GM19467 (cell line): ENCODE measurements around the gene PER2.
"Not testable (repeated sequence)": the region's sequence is repeated elsewhere in the genome, so short reads cannot be mapped to it uniquely, and the experiment has no call there.

Experiments
- ATAC-seq: cut with Tn5 transposase; IDR thresholded peaks from one replicate; pipeline ENCODE4 v1.9.1; 2021; ENCODE audit warnings: mild to moderate bottlenecking, moderate library complexity; ENCODE audit not compliant: unreplicated experiment

Gene PER2, protein sequence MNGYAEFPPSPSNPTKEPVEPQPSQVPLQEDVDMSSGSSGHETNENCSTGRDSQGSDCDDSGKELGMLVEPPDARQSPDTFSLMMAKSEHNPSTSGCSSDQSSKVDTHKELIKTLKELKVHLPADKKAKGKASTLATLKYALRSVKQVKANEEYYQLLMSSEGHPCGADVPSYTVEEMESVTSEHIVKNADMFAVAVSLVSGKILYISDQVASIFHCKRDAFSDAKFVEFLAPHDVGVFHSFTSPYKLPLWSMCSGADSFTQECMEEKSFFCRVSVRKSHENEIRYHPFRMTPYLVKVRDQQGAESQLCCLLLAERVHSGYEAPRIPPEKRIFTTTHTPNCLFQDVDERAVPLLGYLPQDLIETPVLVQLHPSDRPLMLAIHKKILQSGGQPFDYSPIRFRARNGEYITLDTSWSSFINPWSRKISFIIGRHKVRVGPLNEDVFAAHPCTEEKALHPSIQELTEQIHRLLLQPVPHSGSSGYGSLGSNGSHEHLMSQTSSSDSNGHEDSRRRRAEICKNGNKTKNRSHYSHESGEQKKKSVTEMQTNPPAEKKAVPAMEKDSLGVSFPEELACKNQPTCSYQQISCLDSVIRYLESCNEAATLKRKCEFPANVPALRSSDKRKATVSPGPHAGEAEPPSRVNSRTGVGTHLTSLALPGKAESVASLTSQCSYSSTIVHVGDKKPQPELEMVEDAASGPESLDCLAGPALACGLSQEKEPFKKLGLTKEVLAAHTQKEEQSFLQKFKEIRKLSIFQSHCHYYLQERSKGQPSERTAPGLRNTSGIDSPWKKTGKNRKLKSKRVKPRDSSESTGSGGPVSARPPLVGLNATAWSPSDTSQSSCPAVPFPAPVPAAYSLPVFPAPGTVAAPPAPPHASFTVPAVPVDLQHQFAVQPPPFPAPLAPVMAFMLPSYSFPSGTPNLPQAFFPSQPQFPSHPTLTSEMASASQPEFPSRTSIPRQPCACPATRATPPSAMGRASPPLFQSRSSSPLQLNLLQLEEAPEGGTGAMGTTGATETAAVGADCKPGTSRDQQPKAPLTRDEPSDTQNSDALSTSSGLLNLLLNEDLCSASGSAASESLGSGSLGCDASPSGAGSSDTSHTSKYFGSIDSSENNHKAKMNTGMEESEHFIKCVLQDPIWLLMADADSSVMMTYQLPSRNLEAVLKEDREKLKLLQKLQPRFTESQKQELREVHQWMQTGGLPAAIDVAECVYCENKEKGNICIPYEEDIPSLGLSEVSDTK (N-terminal part only)

DNA sequence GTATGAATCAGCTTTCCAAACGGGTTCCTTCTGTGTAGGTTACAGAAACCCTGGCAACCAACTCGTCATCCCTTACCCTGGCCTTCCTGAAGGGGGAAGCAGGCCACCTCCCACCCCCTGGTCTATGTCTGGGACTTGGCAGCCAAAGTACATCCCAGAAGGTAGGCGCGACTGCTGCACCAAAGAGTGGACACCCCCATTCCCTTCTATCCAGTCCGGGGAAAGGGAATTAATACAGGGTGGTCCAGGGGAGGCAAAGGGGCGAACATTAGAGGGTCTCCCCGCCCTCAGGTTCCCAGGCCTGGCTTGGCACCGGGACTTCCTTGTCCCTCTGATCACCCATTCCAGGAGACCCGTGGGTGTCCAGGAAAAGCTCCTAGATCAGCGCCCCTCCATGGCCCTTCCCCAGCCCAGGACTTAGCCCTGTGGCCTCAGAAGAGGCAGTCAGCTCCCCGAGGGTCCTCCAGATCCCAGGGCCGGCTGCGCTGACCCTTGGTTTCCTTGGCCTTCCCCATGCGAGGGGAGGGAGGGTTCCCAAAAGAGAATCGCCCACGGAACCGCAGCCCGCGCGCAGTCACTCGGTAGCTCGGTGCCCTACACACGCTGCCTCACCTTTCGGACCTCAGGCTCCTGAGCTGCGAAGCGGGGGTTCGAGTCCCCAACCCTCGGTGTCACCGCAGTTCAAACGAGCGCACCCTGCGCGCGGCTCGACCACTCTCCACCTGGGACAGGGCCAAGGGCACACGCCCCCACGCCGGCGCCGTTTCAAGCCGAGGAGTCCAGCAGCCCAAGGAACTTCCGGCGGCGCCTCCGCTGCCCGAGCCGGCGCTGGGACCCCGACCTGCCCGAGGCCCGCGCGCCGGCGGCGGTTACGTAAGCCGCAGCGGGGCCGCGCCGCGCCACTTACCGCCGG is at the start of gene PER2:
PER2 (minus strand) TSS at position 874 of the 913 bp plus-strand sequence. CDS start 10,674 bp downstream, outside the sequence.
- peak; percentile 35 for ATAC-seq

- no peak for ATAC-seq
Observed at GRCh38 chr2:238337846-238338245, 49.4 kb upstream of the PER2 start.

DNA sequence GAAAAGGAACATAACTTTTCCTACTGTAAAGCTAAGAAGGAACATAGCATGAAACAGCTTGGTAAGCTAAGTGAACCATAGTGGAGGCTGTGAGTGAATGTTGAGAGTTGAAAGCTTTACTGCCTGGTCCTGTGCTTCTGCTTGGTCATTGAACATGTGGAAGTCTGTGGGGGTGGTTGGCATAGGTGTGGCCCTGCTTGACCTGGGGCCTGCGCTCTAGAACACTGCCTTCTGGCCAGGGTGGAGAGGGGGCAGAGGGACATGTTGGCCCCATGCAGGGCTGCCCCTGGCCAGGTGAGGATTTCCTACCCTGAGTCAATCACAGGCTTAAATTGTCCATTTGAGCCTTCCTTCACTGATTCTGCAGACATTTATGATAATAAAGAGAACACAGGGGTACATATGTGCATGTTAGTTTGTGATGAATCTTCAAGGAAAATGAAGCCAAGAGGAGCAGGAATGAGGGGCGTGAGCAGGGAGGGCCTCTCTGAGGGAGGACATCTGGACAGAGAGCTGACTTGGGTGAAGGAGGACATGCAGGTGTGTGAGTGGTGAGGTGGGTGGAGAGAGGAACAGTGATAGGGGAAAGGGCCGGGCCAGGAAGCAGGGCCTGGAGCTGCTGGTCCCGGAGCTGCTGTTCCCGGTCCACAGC is 48.5 kb upstream of the PER2 start:
- ATAC-seq, result no peak

DNA sequence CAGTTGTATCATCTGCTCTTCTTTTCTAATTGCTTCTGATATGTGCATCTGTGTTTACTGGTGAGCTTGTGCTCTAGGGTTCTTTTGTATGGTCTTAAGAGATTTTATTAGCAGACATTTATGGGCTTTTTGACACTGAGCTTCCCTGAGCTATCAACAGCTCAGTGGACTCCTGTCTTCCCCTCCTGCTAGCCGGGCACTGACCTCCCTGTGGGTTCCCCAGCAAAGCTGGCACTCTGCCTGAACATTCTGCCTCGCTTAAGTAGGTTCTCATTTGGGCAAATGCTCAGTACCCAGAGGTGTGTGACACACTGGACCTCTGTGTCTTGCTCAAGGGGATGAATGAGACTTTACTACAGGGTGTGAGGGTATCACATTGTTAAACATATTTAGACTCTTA is 47.7 kb upstream of the PER2 start:
- no peak for ATAC-seq

- ATAC-seq, result not testable (repeated sequence)
Observed at GRCh38 chr2:238335591-238335990, 47.2 kb upstream of the PER2 start.

DNA sequence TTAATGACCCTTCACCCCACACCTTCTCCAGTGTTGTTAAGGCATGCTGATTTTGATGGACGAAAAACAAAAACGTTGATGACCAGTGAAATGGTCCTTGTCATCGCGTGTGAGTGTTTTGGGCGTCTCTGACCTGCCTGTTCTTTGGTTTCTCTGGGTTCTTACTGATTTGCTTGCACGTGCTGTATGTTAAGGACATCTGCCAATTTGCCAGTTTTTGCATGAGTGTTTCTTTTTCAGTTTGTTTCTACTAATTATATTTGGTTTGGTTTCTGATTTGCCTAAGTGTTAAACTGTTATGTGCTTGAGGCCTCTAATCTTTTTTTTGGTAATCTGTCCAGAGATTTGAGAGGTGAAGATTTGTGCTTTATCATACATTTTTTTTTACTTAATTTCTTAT is 46.5 kb upstream of the PER2 start:
- no peak for ATAC-seq

DNA sequence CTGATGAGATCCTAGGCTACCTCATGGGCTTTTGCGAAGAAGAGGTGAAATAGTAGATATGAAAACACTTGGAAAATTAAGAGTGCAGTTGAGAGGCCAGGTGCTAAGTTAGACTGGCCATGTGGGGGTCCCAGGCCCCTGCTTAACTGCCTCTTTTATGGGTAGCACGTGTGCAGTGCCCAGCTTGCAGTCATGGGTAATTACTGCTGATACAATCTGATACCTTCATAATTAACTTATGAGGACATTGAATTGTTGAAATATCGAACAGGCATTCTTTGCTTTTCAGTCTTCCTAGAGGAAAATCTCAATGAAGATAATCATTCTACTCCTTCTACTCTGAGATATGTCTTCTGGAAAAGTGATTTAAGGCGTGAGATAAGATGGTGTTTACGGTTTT is 43.5 kb upstream of the PER2 start:
- no peak for ATAC-seq

- no peak for ATAC-seq
Observed at GRCh38 chr2:238330391-238330790, 42.0 kb upstream of the PER2 start.

DNA sequence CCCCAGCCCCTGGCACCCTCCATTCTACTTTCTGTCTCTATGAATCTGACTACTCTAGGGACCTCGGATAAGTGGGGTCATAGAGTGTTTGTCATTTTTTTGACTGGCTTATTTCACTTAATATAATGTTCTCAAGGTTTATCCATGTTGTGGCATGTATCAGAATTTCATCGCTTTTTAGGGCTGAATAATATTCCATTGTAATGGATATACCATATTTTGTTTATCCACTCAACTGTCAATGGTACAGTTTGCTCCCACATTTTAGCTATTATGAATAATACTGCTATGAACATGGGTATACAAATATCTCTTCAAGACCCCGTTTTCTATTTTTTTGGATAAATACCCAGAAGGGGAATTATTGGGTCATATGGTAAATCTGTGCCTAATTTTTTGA is 39.3 kb upstream of the PER2 start:
- ATAC-seq, result no peak

GRCh38 chr2:238326801-238327365 is 38.5 kb upstream of the PER2 start:
- ATAC-seq, result no peak

DNA sequence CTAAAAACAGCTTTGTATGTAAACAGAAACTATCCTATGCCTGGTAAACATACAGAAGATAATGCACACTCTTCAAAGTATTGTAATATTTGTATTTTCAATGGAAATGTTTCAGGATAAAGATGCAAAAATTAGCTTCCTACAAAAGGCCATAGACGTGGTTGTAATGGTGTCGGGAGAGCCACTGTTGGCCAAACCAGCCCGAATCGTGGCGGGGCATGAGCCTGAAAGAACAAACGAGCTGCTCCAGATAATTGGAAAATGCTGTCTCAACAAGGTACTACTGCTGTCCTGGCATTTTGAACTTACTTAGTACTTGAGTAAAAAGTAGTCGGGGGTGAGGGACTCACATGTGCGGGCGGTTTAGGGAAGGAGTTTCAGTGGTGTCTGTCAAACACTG is 37.3 kb upstream of the PER2 start:
- ATAC-seq, result no peak

- not testable (repeated sequence) for ATAC-seq
Observed at GRCh38 chr2:238324248-238324647, 35.8 kb upstream of the PER2 start.

- ATAC-seq, result no peak
Observed at GRCh38 chr2:238322001-238322411, 33.6 kb upstream of the PER2 start.

GRCh38 chr2:238321467-238321866 is 33.1 kb upstream of the PER2 start:
- ATAC-seq, result no peak

- ATAC-seq, result no peak
Observed at GRCh38 chr2:238320648-238321281, 32.4 kb upstream of the PER2 start.

DNA sequence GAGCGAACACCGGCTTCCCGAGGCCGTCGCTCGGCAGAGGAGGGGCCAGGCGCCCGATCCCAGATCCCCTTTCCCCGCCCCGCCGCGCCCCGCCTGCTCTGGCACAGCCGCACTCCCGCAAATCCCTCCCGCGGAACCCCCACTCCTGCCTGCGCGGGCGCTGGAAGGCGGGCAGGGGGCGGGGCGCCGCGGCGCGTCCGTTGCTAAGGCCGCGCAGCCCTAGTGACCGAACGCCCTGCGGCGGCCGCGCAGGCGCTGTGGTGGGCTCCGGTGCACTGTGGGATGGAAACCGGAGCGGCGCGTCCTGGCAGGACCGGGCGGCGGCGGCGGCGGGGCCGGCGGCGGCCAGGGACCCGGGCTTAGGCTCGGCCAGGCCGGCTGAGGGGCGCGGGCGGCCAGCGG is 31.8 kb upstream of the PER2 start, which contains the start of gene TRAF3IP1:
TRAF3IP1 (plus strand) TSS at position 273 of the 402 bp plus-strand sequence. CDS start 145 bp downstream, outside the sequence.
- peak; percentile 98 for ATAC-seq

- ATAC-seq, result no peak
Observed at GRCh38 chr2:238315031-238315595, 26.7 kb upstream of the PER2 start.

DNA sequence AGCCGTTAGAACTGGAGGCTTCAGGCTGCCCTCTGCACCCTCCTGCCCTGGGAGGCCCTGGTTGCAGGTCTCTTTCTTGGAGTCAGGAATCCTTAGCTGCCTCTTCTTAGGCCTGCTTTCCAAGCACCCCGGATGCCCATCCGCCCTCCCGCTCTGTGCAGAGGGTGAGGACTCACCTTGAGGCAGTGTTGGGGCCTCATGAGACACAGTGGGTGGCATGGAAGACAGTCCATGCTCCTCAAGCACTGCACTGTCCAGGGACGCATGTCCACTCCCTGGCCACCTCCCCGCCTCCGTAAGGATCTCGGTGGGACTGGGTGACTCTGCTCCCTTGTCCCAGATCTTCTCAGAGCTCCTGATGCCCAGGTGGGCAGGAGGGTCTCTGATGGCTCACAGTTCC is 26.2 kb upstream of the PER2 start:
- ATAC-seq, result no peak
